ENCODE data around the gene PRKN.

GRCh38 chr6:162217058-162217457, 510.5 kb downstream of the PRKN start:
- TF ChIP-seq CTCF (IDR thresholded peaks at IDR 0.05) (no peak), POLR2A (IDR thresholded peaks at IDR 0.05) (no peak)
